GM12891 (cell line): ENCODE results near the gene KHDRBS2.

Source experiments
- DNase-seq: peaks from one replicate; pipeline ENCODE4 v3.0.0; 2011; ENCODE audit warnings: low spot score; ENCODE audit not compliant: insufficient read length
- FAIRE-seq: peaks from 2 replicates; lab custom pipeline; 2011; peaks lifted over from hg19 to GRCh38; lab: Jason Lieb, UNC
- PAX5 ChIP-seq: IDR thresholded peaks from 2 replicates; pipeline ENCODE4 v1.6.1; 2011; ENCODE audit warnings: low read length, moderate library complexity, mild to moderate bottlenecking; ENCODE audit not compliant: insufficient read depth, severe bottlenecking
- POLR2A ChIP-seq: IDR thresholded peaks from 2 replicates; pipeline ENCODE4 v1.6.1; 2011; ENCODE audit warnings: low read depth, low read length, control low read depth
- POLR2AphosphoS5 ChIP-seq: IDR thresholded peaks from 2 replicates; pipeline ENCODE4 v1.6.1; 2011; ENCODE audit warnings: low read depth, low read length, control low read depth
- POU2F2 ChIP-seq: IDR thresholded peaks from 2 replicates; pipeline ENCODE4 v1.6.1; 2011; ENCODE audit warnings: low read depth, mild to moderate bottlenecking, control low read depth, low read length, moderate library complexity
- SPI1 ChIP-seq: IDR thresholded peaks from 2 replicates; pipeline ENCODE4 v1.6.1; 2011; ENCODE audit warnings: low read depth, low read length, control low read depth
- TAF1 ChIP-seq: IDR thresholded peaks from 2 replicates; pipeline ENCODE4 v1.6.1; 2011; ENCODE audit warnings: low read depth, low read length, control low read depth

Gene KHDRBS2

DNA sequence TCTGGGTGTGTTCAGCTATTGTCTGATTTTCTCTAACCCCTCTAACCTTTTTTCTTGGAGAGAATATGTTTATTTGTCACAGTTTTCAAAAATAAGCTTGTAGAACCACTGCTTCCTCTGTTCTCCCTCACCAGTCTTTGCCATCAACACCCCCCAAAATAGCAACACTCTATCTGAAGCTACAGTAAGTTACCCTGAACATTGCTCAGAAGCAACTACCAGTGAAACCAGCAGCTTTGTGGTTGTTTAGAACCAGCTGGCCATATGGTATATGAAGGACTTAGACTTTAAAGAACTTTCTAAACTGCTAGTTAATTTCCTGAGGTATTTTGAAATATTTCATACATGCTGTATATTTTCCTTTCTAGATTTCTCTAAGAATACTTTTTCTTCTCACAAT is 242.9 kb downstream of the KHDRBS2 start:
- TF ChIP-seq TAF1 (no peak), POLR2A (no peak), PAX5 (no peak), POLR2AphosphoS5 (no peak), SPI1 (no peak), POU2F2 (no peak)
- FAIRE-seq (no peak), DNase-seq (no peak)

GRCh38 chr6:62042429-62042828 is 243.6 kb downstream of the KHDRBS2 start:
- DNase-seq (no peak), FAIRE-seq (no peak)
- TF ChIP-seq POLR2A = no peak
- no peak for TF ChIP-seq PAX5
- no peak for TF ChIP-seq POLR2AphosphoS5
- no peak for TF ChIP-seq SPI1
- no peak for TF ChIP-seq TAF1
- no peak for TF ChIP-seq POU2F2

- FAIRE-seq = no peak
- no peak for DNase-seq
- TF ChIP-seq POU2F2 (no peak), POLR2AphosphoS5 (no peak), PAX5 (no peak), POLR2A (no peak), TAF1 (no peak), SPI1 (no peak)
Measured at GRCh38 chr6:62039605-62040004, 246.4 kb downstream of the KHDRBS2 start.

DNA sequence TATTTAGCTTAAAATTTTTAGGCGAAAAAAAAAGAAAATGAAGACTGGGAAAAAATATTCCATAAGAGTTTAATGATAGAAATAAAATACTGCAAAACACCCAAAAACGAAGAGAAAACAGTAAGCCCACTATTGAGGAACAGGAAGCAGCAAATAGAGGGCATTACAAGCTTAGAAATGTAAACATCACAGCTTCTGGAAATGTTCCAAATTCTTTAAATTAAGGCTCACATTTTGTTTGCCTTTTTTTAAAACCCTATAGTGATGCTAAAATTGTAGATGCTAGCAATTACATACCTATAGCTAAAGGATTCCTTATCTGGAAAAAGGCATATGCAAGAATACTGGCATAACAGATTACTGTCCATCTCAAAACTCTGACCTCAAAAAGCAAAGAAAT is 248.6 kb downstream of the KHDRBS2 start:
- DNase-seq = no peak

DNA sequence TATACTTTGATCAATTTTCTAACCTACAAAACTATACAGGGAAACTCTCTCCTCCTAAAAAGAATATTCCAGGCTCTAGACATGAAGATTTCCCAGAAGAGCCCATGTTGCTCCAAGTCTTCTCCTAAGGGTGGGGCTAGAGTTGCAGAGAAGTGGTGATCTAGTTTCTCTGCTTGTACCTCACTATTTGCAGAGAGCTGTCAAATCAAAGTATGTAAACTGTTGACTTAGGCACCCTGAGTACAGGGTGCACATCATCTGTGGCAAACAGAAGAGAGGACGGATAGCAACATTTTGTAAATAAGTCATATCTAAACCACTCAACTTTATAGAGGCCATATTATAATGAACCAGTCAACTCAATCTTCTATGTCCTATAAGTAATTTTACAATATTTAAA is 250.1 kb downstream of the KHDRBS2 start:
- no peak for FAIRE-seq
- TF ChIP-seq POLR2AphosphoS5 (no peak), POLR2A (no peak)
- no peak for DNase-seq

More for the DNA sequence above, 248.6 kb downstream of the KHDRBS2 start:
- no peak for FAIRE-seq
- TF ChIP-seq TAF1 (no peak), POLR2AphosphoS5 (no peak), POLR2A (no peak), PAX5 (no peak), POU2F2 (no peak), SPI1 (no peak)

GRCh38 chr6:62013719-62014118 is 272.3 kb downstream of the KHDRBS2 start:
- FAIRE-seq (no peak), DNase-seq (no peak)
- TF ChIP-seq TAF1 (no peak), POLR2A (no peak), SPI1 (no peak), POLR2AphosphoS5 (no peak), PAX5 (no peak)

GRCh38 chr6:62009445-62009844 is 276.6 kb downstream of the KHDRBS2 start:
- FAIRE-seq = no peak
- no peak for DNase-seq
- no peak for TF ChIP-seq POLR2A
- TF ChIP-seq POLR2AphosphoS5 = no peak
- TF ChIP-seq POU2F2 = no peak
- no peak for TF ChIP-seq TAF1
- TF ChIP-seq PAX5 = no peak
- TF ChIP-seq SPI1 = no peak

GRCh38 chr6:61989616-61990015 is 296.4 kb downstream of the KHDRBS2 start:
- DNase-seq (no peak), FAIRE-seq (no peak)
- TF ChIP-seq POLR2A (no peak), PAX5 (no peak), TAF1 (no peak), POLR2AphosphoS5 (no peak), SPI1 (no peak), POU2F2 (no peak)

DNA sequence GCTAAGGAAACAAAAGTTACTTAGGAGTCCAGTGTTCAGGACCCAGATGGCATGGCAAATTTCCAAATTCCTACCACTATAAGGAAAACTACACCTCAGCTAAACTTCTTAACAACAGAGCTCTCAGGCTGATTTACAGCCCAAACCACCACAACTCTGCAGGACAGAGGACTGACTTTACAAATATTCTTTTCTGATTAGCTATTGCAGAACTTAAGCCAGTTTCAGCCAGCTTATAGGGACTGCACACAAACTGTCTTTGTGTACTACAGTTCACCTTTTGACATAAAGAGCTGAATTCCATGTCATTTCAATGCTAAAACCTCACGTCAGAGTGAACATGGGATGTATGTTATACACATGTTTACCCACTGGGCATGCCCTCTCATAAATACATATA is 305.4 kb downstream of the KHDRBS2 start:
- FAIRE-seq (no peak), DNase-seq (no peak)
- TF ChIP-seq POU2F2 (no peak), POLR2AphosphoS5 (no peak), SPI1 (no peak), POLR2A (no peak), PAX5 (no peak), TAF1 (no peak)

GRCh38 chr6:61977947-61978346 is 308.1 kb downstream of the KHDRBS2 start:
- FAIRE-seq = no peak
- no peak for TF ChIP-seq SPI1
- DNase-seq = no peak

- no peak for DNase-seq
- TF ChIP-seq POLR2AphosphoS5 = no peak
- TF ChIP-seq POLR2A = no peak
- TF ChIP-seq TAF1 = no peak
- TF ChIP-seq PAX5 = no peak
- no peak for TF ChIP-seq POU2F2
- no peak for TF ChIP-seq SPI1
- no peak for FAIRE-seq
Measured at GRCh38 chr6:61977099-61977498, 308.9 kb downstream of the KHDRBS2 start.
